T-helper 2 cell treated with Interferon-gamma antibody and Interleukin-4, amounts not matched to agents 5 μg/mL and 100 μg/mL, for 36 hours (primary cell): ENCODE results near the gene APOBEC2.
A peak's percentile ranks its signal among the peaks of the same experiment; 100 is the strongest.
"Not testable (repeated sequence)": the region's sequence is repeated elsewhere in the genome, so short reads cannot be mapped to it uniquely, and the experiment has no call there.

ENCODE experiments used
- DNase-seq: peaks from one replicate; pipeline ENCODE4 v3.0.0; 2021; ENCODE audit warnings: low spot score
- H3K27ac Mint-ChIP-seq: one replicate; pipeline ENCODE4 v1.8.0; 2021; ENCODE audit warnings: mild to moderate bottlenecking, mixed read lengths
- H3K27me3 Mint-ChIP-seq: one replicate; pipeline ENCODE4 v1.8.0; 2021; ENCODE audit warnings: low read depth, mixed read lengths
- H3K36me3 Mint-ChIP-seq: one replicate; pipeline ENCODE4 v1.8.0; 2021; ENCODE audit warnings: low read depth, mixed read lengths
- H3K4me1 Mint-ChIP-seq: one replicate; pipeline ENCODE4 v1.8.0; 2021; ENCODE audit warnings: low read depth, mixed read lengths
- H3K4me3 Mint-ChIP-seq: one replicate; pipeline ENCODE4 v1.8.0; 2022; ENCODE audit warnings: mild to moderate bottlenecking, moderate library complexity, mixed read lengths
- H3K9me3 Mint-ChIP-seq: one replicate; pipeline ENCODE4 v1.8.0; 2021; ENCODE audit warnings: mixed read lengths

The APOBEC2 gene

DNA sequence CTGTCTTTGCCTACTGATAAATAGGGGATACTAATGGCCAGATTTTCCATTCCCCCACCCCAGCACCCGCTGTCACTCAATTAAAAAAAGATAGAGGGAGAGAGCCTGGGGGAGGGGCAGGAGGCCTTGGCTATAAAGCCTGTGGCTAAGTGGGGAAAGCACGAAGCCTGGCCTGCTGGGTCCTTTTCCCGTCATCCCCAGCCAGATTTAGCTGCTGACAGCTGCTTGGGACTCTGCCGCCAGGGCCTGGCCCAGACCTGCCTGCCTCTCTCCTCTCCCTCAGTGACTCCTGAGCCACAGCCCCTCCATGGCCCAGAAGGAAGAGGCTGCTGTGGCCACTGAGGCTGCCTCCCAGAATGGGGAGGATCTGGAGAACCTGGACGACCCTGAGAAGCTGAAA is at the start of gene APOBEC2:
Gene APOBEC2, plus strand, starts transcription at position 162 of the 400 bp plus-strand sequence. Its CDS starts 146 bp downstream, at position 308.
- Mint-ChIP-seq H3K9me3 (peaks cover 4% of the 10 kb centered on the region), H3K4me1 (peaks cover 13% of the 10 kb centered on the region), H3K36me3 (peaks cover 5% of the 10 kb centered on the region), H3K27ac (peak within 1 kb of the TSS; percentile 88), H3K4me3 (peak within 1 kb of the TSS; percentile 24), H3K27me3 (no peaks in the 10 kb centered on the region)
- no peak for DNase-seq

DNA sequence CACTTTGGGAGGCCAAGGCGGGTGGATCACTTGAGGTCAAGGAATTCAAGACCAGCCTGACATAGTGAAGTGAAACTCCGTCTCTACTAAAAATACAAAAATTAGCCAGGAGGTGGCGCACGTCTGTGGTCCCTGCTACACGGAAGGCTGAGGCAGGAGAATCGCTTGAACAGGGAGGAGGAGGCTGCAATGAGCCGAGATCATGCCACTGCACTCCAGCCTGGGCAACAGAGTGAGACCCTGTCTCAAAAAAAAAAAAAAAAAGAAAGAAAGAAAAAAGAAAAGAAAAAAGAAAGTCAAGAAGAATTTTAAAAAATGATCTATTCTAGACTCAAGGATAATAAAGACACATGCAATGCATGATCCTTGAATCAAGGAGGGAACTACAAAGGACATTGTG is 46.8 kb upstream of the APOBEC2 start:
- not testable (repeated sequence) for H3K4me1 Mint-ChIP-seq, H3K27ac Mint-ChIP-seq, H3K36me3 Mint-ChIP-seq, H3K9me3 Mint-ChIP-seq, H3K4me3 Mint-ChIP-seq
- peak; percentile 50 for DNase-seq
- peaks cover 50% of the 10 kb centered on the region for H3K27me3 Mint-ChIP-seq

DNA sequence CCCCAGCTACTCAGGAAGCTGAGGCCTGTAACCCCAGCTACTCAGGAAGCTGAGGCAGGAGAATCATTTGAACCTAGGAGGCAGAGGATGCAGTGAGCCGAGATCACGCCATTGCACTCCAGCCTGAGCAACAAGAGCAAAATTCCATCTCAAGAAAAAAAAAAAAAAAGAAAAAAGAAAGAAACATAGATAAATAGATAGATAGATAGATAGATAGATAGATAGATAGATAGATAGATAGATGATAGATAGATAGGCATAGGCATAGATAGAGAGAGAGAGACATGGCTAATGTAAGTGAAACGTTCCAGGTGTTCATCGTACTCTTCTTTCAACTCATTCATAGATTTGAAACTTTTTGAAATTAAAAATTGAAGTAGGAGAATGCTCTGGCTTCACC is 46.0 kb upstream of the APOBEC2 start:
- not testable (repeated sequence) for H3K27ac Mint-ChIP-seq, DNase-seq, H3K36me3 Mint-ChIP-seq, H3K4me3 Mint-ChIP-seq, H3K9me3 Mint-ChIP-seq, H3K4me1 Mint-ChIP-seq
- H3K27me3 Mint-ChIP-seq = peaks cover 43% of the 10 kb centered on the region

DNA sequence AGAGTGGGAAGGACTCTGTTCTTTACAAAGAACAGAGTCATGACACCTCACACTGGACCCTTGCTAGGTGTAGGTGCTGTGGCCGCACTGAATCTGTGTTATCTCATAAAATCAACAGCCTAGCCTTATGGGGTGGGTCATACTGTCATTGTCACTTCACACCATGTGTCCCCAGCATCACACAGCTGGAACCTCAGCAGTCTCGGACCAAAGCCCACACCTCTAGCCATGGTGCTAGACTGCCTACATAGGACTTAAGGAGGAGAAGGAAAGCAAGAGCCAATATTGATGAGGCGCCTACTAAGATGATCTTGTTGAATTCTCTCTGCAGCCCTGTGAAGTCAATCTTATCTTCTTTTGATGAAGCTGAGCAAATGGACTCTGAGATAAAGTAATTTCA is 45.0 kb upstream of the APOBEC2 start:
- peaks cover 2% of the 10 kb centered on the region for H3K4me1 Mint-ChIP-seq
- no peaks in the 10 kb centered on the region for H3K9me3 Mint-ChIP-seq
- no peak overlapping the region for H3K4me3 Mint-ChIP-seq
- no peak overlapping the region for H3K27ac Mint-ChIP-seq
- H3K27me3 Mint-ChIP-seq = peaks cover 37% of the 10 kb centered on the region
- H3K36me3 Mint-ChIP-seq = no peaks in the 10 kb centered on the region
- no peak for DNase-seq

DNA sequence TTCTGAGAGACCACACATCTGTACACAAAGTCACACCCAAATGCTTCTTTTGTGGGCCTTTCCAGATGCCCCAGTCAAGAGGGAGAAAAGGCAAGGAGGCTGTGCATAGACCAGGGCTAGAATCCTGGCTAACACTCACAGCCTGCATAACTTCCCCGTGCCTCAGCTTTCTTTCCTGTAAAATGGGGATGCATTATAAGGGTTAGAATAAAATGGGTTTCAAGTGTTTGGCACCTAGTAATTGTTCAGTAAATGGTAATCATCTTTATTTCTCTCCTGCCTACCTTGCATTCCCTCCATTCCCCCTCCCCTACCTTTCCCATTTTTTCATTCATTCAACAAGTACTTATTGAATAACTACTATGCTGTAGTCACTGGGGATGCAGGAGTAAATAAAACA is 43.3 kb upstream of the APOBEC2 start:
- Mint-ChIP-seq H3K4me3 (no peak overlapping the region), H3K27me3 (peaks cover 26% of the 10 kb centered on the region), H3K36me3 (no peaks in the 10 kb centered on the region), H3K27ac (no peak overlapping the region), H3K4me1 (peaks cover 2% of the 10 kb centered on the region), H3K9me3 (no peaks in the 10 kb centered on the region)
- DNase-seq = no peak

DNA sequence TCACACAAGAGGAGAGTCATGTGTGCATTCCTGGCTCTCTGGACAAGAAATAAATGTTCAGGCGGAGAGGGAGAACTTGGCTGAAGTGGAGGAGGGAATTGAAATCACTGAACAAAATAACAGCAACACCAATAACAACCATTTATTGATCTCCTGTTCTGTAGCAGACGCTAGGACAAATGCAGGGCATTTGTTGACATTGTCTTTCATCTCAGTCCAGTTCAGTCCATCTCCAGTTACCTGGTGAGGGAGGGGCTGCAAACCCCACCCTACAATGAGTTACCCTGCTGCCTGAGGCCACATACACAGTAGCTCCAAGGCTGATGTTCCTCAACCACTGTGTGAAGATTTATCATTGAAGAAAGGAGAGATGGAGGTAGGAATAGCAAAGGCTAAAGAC is 41.3 kb upstream of the APOBEC2 start:
- Mint-ChIP-seq H3K36me3 (no peaks in the 10 kb centered on the region), H3K4me1 (no peaks in the 10 kb centered on the region), H3K9me3 (no peaks in the 10 kb centered on the region), H3K27ac (no peak overlapping the region), H3K4me3 (no peak overlapping the region), H3K27me3 (peaks cover 12% of the 10 kb centered on the region)
- DNase-seq = no peak

DNA sequence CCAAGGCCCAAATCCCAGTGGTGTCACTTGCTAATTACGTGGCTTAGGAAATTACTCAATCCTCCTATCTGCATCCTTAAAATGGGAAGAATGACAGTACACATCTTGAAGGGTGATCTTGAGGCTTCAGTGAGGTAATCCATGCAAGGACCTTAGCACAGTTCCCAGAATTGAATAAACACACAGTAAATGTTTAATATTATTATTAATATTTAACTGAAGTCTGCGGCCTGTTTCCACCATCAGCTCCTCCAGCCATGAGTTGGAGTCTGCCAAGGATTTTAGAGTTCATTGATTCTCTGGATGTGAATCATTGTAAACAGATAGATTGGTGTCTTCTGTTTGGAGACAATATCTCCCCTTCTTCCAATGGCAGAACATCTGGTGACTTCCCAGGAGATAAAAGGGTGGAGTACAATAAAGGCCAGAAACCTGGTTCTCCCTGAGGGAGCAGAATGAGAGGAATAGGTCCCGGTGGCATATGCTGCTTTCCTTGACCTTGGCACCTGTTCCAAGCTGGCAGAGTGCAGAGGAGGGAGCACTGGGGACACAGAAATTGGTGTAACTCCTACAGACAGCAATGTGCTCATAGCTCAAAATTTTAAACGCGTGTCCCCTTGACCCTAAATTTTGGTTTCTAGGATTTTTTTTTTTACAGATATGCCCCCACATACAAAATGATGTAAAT is 39.4 kb upstream of the APOBEC2 start:
- no peaks in the 10 kb centered on the region for H3K4me1 Mint-ChIP-seq
- DNase-seq = no peak
- no peaks in the 10 kb centered on the region for H3K36me3 Mint-ChIP-seq
- H3K4me3 Mint-ChIP-seq = no peak overlapping the region
- H3K27me3 Mint-ChIP-seq = peaks cover 12% of the 10 kb centered on the region
- H3K9me3 Mint-ChIP-seq = no peaks in the 10 kb centered on the region
- H3K27ac Mint-ChIP-seq = no peak overlapping the region

DNA sequence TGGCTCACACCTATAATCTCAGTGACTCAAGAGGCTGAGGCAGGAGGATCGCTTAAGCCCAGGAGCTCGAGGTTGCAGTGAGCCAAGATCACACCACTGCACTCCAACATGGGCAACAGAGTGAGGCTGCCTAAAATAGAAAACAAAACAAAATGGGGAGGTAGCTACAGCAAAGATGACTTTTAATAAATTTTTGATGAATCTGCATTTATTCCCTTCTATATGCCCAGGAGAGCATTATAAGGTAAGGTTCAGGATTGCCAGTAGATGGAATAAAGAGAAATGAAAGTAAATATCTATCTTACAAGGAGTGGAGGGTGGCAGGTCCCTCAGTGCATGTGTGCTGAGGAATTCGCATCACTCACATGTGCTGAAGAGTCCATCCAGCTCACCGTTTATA is 38.2 kb upstream of the APOBEC2 start:
- Mint-ChIP-seq H3K36me3 (no peaks in the 10 kb centered on the region), H3K27me3 (peaks cover 8% of the 10 kb centered on the region)

DNA sequence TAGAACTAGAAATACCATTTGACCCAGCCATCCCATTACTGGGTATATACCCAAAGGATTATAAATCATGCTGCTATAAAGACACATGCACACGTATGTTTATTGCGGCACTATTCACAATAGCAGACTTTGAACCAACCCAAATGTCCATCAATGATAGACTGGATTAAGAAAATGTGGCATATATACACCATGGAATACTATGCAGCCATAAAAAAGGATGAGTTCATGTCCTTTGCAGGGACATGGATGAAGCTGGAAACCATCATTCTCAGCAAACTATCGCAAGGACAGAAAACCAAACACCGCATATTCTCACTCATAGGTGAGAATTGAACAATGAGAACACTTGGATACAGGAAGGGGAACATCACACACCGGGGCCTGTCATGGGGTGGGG is 37.1 kb upstream of the APOBEC2 start:
- H3K9me3 Mint-ChIP-seq, H3K36me3 Mint-ChIP-seq, H3K27me3 Mint-ChIP-seq, H3K27ac Mint-ChIP-seq, H3K4me1 Mint-ChIP-seq, H3K4me3 Mint-ChIP-seq, DNase-seq: not testable (repeated sequence)

More for the DNA sequence above, 38.2 kb upstream of the APOBEC2 start:
- Mint-ChIP-seq H3K9me3 (no peaks in the 10 kb centered on the region), H3K27ac (no peak overlapping the region), H3K4me1 (no peaks in the 10 kb centered on the region), H3K4me3 (no peak overlapping the region)
- DNase-seq = no peak

DNA sequence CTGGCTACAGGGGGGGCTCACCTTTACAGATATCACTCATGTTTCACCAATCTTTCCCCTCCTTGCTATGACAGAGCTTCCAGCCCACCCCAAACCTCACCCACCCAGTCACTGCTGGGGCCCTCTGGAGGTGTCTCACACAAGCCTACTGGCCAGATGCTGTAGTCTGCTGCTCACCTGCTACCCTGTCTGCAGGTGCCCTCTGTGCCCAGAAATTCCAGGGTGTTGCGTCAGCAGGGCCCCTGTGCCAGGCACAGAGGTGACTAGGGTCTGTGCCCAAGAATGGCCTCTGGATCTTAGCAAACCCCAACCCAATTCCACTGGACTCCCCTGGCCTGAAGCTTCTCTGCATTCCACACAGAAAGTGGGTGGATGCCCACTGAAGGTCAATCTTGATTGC is 35.3 kb upstream of the APOBEC2 start:
- H3K27me3 Mint-ChIP-seq = peaks cover 4% of the 10 kb centered on the region
- H3K9me3 Mint-ChIP-seq = no peaks in the 10 kb centered on the region
- no peak for DNase-seq
- no peak overlapping the region for H3K27ac Mint-ChIP-seq
- H3K4me3 Mint-ChIP-seq = no peak overlapping the region
- no peaks in the 10 kb centered on the region for H3K36me3 Mint-ChIP-seq
- H3K4me1 Mint-ChIP-seq = no peaks in the 10 kb centered on the region

DNA sequence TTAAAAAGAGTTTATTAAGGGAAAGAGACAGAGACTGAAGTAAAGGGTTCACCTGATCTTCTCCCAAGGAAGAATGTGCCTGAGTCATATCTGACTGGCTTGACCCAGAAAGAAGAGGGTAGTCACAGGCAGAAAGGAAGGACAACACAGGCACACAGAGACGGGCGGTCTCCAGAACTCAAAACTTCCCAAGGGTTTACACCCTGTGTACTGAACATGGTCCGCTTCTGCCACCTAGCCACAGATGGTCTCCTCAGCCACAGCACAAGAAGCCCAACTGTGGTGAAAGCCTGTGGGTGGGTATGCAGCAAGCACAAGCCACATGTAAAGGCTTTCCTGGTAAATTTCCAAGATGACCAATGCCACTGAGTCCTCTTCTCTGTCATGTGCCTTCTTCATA is 31.2 kb upstream of the APOBEC2 start:
- DNase-seq = no peak
- peaks cover 2% of the 10 kb centered on the region for H3K4me1 Mint-ChIP-seq
- no peak overlapping the region for H3K4me3 Mint-ChIP-seq
- peaks cover 3% of the 10 kb centered on the region for H3K27me3 Mint-ChIP-seq
- H3K27ac Mint-ChIP-seq = no peak overlapping the region
- no peaks in the 10 kb centered on the region for H3K9me3 Mint-ChIP-seq
- no peaks in the 10 kb centered on the region for H3K36me3 Mint-ChIP-seq

DNA sequence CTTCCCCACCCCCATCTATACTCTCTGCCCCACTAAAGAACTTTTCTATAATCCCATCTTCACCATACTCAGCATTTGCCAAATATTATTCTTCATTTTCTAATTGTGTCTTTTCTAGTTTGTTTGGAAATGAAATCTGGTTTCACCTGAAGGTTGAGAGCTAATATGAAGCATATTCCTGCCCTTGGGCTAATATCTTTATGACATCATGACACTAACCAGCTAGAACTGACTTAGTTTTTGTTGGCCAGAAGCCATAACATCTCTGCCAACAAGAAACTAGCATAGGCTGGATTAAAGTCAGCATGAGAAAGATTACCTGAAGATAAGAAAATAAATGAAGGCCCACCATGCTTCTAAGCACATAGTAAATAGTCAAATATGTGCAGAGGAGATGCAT is 30.7 kb upstream of the APOBEC2 start:
- H3K4me1 Mint-ChIP-seq = peaks cover 5% of the 10 kb centered on the region
- no peak overlapping the region for H3K4me3 Mint-ChIP-seq
- no peaks in the 10 kb centered on the region for H3K9me3 Mint-ChIP-seq
- no peaks in the 10 kb centered on the region for H3K36me3 Mint-ChIP-seq
- H3K27me3 Mint-ChIP-seq = peaks cover 3% of the 10 kb centered on the region
- no peak for DNase-seq
- no peak overlapping the region for H3K27ac Mint-ChIP-seq

DNA sequence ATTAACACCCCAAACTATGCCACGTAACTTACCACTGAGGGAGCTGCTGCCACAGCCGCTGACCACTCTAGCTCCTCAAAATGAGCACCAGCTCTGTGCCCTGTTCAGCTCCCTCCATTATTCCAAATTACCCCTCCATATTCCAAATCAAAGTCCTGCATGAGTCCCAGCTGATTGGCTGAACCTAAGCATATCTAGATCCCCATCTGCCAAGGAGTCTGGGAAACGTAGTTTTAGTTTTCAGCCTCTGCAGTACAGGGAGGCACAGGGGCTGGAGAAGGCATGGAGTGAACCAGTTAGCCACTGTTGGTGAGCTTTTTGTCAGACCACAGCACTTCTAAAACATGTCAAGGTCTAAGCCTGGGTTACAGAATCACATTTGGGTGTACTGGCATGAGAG is 29.9 kb upstream of the APOBEC2 start:
- DNase-seq = no peak
- peaks cover 3% of the 10 kb centered on the region for H3K27me3 Mint-ChIP-seq
- peaks cover 12% of the 10 kb centered on the region for H3K4me1 Mint-ChIP-seq
- no peak overlapping the region for H3K4me3 Mint-ChIP-seq
- H3K27ac Mint-ChIP-seq = no peak overlapping the region
- H3K36me3 Mint-ChIP-seq = no peaks in the 10 kb centered on the region
- no peaks in the 10 kb centered on the region for H3K9me3 Mint-ChIP-seq

DNA sequence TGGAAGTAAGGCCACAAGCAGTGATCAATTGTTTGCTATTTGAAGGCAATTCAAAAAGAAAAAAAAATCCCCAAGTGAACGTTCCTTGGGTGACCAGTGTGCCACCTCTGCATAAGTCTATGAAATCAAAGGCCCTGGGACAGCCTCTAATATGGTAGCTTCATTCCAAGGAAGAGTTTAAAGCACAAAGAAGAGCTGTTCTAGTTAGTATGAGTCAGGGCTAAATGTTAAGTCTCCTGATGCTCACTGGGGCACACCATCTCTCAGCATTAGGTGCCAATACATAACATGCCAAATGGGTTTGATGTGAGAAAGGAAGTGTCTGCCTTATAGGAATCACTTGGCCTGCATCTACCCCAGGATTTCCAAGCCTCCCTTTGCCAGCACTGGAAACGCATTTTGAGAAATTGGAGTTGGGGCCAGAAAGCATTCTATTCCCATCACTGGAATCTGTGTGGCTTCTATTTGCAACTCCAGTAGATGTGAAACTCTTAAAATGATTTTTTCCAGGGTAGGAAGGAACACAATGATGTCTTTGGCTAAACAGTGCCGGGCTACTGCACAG is 27.0 kb upstream of the APOBEC2 start:
- H3K4me3 Mint-ChIP-seq = peak overlapping the region; percentile 25
- H3K36me3 Mint-ChIP-seq = no peaks in the 10 kb centered on the region
- DNase-seq = no peak
- no peak overlapping the region for H3K27ac Mint-ChIP-seq
- no peaks in the 10 kb centered on the region for H3K27me3 Mint-ChIP-seq
- no peaks in the 10 kb centered on the region for H3K9me3 Mint-ChIP-seq
- H3K4me1 Mint-ChIP-seq = peaks cover 25% of the 10 kb centered on the region

DNA sequence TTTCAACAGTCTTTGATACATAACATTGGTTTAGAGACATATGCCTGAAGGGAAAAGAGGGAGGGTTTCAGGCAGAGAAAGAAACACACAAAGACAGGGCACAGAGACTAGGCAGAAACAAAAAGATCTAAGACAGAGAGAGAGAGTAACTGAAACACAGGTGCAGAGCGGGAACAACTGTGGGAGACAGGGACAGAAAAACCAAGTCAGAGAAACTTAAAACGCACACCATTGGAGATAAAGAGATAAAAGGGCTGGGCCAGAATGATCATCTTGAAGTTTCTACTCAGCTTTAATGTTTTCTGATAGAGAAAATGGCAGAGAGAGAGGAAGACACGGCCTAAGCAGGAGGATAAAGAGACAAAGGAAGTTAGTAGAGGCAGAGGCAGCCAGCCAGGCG is 25.8 kb upstream of the APOBEC2 start:
- Mint-ChIP-seq H3K27ac (peak overlapping the region; percentile 95), H3K36me3 (no peaks in the 10 kb centered on the region), H3K4me3 (peak overlapping the region; percentile 93), H3K4me1 (peaks cover 25% of the 10 kb centered on the region), H3K9me3 (no peaks in the 10 kb centered on the region), H3K27me3 (no peaks in the 10 kb centered on the region)
- no peak for DNase-seq
